AG04450 (cell line): ENCODE measurements around the gene SYT8. TPM values are rescaled to one million over a fixed set of nuclear protein-coding genes. Genes with fewer than 3 reads are reported as not detected.

Experiments
- CTCF ChIA-PET: fragments of 300-600, 350-600 bp; formaldehyde crosslinking; extraction: SDS; loops from one replicate; lab custom pipeline; 2022; ENCODE audit warnings: antibody characterized with exemption, inconsistent platforms; lab: Charles Lee
- POLR2A ChIA-PET: fragments of 350-600 bp; formaldehyde crosslinking; extraction: SDS; loops from one replicate; lab custom pipeline; 2021; ENCODE audit warnings: antibody characterized with exemption, inconsistent platforms; lab: Yijun Ruan, JAX
- DNase-seq: peaks from one replicate; pipeline ENCODE4 v3.0.0-alpha.2; 2011; ENCODE audit warnings: low read depth, low spot score
- H3K27ac ChIP-seq: one replicate; pipeline ENCODE4 v1.5.1; 2012; ENCODE audit warnings: low read depth, low read length, control low read depth
- H3K27me3 ChIP-seq: one replicate; pipeline ENCODE4 v1.6.0; 2012; ENCODE audit warnings: low read length; ENCODE audit not compliant: control insufficient read depth, insufficient read depth
- H3K4me3 ChIP-seq: 2 replicates; pipeline ENCODE4 v1.5.1; 2011; ENCODE audit warnings: mild to moderate bottlenecking, low read depth, low read length, control low read depth
- H3K9me3 ChIP-seq: 2 replicates; pipeline ENCODE4 v1.5.1; 2012; ENCODE audit warnings: low read length; ENCODE audit not compliant: control insufficient read depth, insufficient read depth
- polyA plus RNA-seq: library from polyadenylated mRNA; depleted of rRNA; stranded (reverse); fragments of >200 nt; gene quantifications from 2 replicates; pipeline ENCODE4 v1.2.3, GENCODE V29; 2011
- TF ChIP-seq, protein P1 (sequence below): IDR thresholded peaks from 2 replicates; pipeline ENCODE4 v1.5.1; 2011; ENCODE audit warnings: low read depth, low read length, control low read depth, inconsistent platforms

Gene SYT8
- polyA plus RNA-seq, 1 experiment = not detected

DNA sequence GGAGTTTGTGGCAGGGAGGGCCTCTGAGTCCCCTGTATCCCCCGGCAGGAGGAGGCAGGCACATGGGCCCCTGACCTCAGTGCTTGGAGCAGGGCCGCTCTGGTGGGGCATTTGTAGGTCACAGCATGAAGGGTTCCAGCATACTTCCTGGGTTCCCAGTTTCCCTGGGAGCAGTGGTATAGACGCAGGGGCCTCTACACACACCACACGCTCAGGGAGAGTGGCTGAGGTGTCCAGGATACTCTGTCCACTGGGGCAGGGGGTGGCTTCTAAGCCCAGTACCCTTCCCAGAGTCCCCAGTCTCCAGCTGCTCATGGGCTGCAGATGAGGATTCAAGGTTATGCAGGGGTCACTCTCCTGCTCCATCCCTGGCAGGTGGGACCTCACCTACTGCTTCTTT lies 24.2 kb downstream of the SYT8 start:
- Histone ChIP-seq H3K4me3 (no peak overlapping the region), H3K27ac (no peak overlapping the region), H3K27me3 (no peaks in the 10 kb centered on the region), H3K9me3 (no peaks in the 10 kb centered on the region; the same call in 1 of the 2 replicates)
- POLR2A ChIA-PET = interaction anchor here (0.6 kb wide), 1 partner anchor 11 kb away, joined by 5 read pairs; no protein-coding TSS in a partner anchor
- TF ChIP-seq, protein P1, sequence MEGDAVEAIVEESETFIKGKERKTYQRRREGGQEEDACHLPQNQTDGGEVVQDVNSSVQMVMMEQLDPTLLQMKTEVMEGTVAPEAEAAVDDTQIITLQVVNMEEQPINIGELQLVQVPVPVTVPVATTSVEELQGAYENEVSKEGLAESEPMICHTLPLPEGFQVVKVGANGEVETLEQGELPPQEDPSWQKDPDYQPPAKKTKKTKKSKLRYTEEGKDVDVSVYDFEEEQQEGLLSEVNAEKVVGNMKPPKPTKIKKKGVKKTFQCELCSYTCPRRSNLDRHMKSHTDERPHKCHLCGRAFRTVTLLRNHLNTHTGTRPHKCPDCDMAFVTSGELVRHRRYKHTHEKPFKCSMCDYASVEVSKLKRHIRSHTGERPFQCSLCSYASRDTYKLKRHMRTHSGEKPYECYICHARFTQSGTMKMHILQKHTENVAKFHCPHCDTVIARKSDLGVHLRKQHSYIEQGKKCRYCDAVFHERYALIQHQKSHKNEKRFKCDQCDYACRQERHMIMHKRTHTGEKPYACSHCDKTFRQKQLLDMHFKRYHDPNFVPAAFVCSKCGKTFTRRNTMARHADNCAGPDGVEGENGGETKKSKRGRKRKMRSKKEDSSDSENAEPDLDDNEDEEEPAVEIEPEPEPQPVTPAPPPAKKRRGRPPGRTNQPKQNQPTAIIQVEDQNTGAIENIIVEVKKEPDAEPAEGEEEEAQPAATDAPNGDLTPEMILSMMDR = no peak
- DNase-seq = no peak
- CTCF ChIA-PET = interaction anchor here (0.6 kb wide), 1 partner anchor 206 kb away, joined by 3 read pairs; no protein-coding TSS in a partner anchor

DNA sequence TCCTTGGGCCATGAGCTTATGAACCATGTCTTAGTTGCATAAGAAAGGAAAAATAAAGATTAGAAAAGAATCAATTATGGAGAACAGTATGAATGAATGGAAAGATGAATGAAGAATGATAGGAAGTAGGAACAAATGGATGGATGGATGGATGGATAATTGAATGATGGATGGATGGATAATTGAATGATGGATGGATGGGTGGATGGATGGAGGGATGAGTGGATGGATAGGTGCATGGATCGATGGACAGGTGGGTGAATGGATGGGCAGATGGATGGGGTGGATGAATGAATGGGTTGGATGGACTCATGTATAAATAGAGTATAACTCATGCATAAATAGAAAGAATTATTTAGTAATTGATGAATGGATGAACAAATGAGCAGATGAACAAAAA lies 25.3 kb downstream of the SYT8 start:
- TF ChIP-seq, protein P1 = no peak
- POLR2A ChIA-PET = no interaction called here
- Histone ChIP-seq H3K27ac (no peak overlapping the region), H3K4me3 (no peak overlapping the region), H3K9me3 (no peaks in the 10 kb centered on the region; the same call in 1 of the 2 replicates), H3K27me3 (no peaks in the 10 kb centered on the region)
- no peak for DNase-seq
- CTCF ChIA-PET = no interaction called here

DNA sequence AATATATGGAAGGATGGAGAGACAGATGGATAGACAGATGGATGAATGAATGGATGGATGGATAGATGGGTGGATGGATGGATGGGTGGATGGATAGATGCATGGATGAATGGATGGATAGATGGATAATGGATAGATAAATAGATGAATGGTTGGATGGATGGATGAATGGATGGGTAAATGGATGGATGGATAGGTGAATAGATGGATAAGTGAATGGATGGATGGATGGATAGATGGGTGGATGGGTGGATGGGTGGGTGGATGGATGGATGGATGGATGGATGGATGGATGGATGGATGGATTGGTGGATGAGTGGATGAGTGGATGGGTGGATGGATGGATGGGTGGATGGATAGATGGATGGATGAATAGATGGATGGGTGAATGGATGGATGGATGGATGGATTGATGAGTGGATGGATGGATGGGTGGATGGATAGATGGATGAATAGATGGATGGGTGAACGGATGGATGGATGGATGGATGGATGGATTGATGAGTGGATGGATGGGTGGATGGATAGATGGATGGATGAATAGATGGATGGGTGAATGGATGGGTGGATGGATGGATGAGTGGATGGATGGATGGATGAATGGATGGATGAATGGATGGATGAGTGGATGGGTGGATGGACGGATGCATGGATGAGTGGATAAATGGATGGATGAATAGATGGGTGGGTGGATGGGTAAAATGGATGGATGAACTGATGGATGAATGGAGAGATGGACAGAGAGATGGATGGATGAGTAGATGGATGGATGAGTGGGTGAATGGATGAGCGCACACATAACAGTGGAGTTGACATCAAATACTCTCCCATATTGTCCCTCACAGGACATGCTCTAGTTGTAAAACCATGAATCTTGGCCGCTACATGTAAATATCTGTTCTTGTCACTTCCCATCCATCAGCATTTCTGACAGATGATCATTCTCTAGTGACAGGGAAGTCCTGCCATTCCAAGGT lies 26.9 kb downstream of the SYT8 start:
- DNase-seq = no peak
- CTCF ChIA-PET = interaction anchor here (1.5 kb wide), 1 partner anchor 20 kb away, joined by 3 read pairs; no protein-coding TSS in a partner anchor
- POLR2A ChIA-PET = no interaction called here

DNA sequence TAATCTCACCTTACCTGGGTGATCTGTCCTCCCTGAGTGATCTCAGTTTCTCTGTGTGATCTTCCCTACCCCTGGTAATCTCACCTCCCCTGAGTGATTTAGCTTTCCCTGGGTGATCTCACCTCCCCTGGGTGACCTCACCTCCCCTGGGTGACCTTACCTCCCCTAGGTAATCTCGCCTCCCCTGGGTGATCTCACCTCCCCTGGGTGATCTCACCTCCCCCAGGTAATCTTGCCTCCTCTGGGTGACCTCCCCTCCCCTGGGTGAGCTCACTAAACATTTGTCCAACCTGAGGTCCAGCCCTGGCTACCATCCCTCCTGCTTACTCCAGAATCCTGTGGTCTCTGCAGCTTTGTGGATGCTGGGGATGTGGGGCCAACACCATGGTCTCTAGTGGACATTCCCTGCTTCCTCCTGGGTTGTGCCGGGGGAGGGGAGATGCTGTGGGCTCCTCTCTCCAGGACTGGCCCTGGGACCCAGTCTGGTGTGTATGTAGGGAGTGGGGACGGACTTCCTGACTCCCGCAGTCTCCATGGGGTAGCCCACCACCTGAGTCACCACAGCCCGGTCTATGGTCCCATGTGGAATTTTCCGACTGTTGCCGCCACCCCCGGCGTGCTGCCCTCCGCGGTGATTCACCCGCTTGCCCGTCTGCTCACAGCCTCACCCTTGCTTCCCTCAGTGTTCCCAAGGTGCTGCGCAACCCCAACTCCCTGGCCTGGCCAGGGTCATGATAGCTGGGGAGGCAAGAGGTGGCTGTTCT lies 28.0 kb downstream of the SYT8 start:
- H3K9me3 ChIP-seq = no peaks in the 10 kb centered on the region; the same call in 1 of the 2 replicates

More for the DNA sequence above, 26.9 kb downstream of the SYT8 start:
- no peaks in the 10 kb centered on the region; the same call in 1 of the 2 replicates for H3K9me3 ChIP-seq
- no peak overlapping the region for H3K27ac ChIP-seq
- no peak overlapping the region for H3K4me3 ChIP-seq
- no peaks in the 10 kb centered on the region for H3K27me3 ChIP-seq
- TF ChIP-seq, protein P1 = no peak

More for the DNA sequence above, 28.0 kb downstream of the SYT8 start:
- Histone ChIP-seq H3K27me3 (no peaks in the 10 kb centered on the region), H3K4me3 (no peak overlapping the region), H3K27ac (no peak overlapping the region)
- TF ChIP-seq, protein P1 = no peak
- ChIA-PET POLR2A (no interaction called here), CTCF (interaction anchor here (0.7 to 1.5 kb wide), 3 partner anchors 19 to 169 kb away, joined by 3 read pairs; no protein-coding TSS in a partner anchor)
- no peak for DNase-seq
